Occipital lobe (tissue), 2 donors: Measurements from ENCODE around the gene URB2. TPM values are rescaled to one million over a fixed set of nuclear protein-coding genes. Genes with fewer than 3 reads are reported as not detected.
"Not testable (repeated sequence)": the region's sequence is repeated elsewhere in the genome, so short reads cannot be mapped to it uniquely, and the experiment has no call there.

ENCODE experiments used
- DNase-seq: peaks from one replicate; lab custom pipeline; 2025; lab: John Stamatoyannopoulos, UW
- total RNA-seq: library from RNA; depleted of rRNA; stranded (reverse); fragments of >200 nt; gene quantifications from one replicate; pipeline ENCODE4 v1.2.3, GENCODE V29; 2014

Gene URB2
- total RNA-seq, 1 donor from 2014 or later: 13.1 TPM

DNA sequence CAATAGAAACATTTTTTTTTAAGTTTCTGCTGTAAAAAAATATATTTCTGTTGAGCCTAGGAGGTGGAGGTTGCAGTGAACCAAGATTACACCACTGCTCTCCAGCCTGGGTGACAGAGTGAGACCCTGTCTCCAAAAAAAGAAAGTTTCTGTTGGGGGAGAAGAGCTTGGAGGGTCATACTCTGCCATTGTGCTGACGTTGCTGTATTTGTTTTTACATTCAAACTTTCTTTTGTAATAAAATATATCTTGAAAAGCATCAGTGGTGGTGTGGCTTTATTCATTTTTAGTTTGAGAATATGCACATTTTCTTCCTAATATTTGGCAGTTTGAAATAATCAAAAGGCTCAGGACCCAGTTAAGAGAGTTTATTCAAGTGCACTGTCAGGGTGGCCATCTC is 64.6 kb downstream of the URB2 start:
- DNase-seq: no peak

DNA sequence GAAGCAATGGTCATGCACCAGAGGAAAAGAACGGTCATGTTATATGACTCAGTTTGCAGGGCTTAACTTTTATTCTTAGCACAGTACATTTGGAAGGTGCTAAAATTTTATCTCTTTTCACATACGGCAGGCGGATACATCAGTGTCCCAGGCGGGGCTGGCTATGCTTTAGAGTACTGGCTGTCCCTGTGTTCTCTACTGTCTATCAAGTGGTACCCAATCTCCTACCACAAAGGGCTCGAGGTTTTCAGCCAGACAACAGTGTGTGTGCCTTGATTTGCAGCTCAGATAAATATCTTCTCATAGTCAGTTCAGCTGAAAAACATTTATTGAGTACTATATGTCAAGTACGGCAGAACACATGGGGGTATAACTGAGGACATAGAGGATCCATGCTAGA is 65.3 kb downstream of the URB2 start:
- no peak for DNase-seq

DNA sequence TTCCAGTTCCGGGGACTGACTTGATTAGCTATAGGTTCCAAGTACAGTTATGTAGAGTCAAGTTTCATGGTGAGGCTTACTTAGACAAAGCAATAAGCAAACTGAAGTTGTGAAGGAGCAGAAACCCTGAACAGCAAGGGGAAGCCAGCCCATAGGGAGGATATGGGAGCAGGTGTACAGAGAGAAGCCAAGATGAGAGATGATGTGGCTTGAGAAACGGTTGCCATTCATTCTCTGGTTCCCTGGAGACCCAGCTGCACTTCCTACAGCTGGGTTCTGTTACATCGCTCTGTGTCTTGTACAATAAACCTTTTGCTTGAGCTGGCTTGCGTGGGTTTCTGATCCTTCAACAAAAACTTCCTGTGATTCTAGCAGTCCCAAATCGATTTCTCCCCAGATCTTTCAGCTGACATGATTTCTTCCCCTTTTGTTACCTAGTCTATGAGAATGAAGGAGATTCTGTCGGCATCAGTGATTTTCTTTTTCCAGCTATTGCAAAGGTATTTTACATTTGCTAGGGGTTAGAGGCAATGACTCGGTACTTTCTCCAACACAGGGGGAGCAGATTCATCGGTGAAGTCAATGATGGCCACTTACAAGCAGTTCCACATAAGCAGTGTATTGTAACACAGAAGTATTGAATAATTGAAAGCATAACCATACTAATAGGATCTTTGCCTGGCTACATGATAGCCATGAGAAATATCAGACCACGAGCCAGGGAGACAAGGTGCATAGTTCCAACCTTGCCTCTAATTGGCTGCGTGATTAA is 67.3 kb downstream of the URB2 start:
- no peak for DNase-seq

DNA sequence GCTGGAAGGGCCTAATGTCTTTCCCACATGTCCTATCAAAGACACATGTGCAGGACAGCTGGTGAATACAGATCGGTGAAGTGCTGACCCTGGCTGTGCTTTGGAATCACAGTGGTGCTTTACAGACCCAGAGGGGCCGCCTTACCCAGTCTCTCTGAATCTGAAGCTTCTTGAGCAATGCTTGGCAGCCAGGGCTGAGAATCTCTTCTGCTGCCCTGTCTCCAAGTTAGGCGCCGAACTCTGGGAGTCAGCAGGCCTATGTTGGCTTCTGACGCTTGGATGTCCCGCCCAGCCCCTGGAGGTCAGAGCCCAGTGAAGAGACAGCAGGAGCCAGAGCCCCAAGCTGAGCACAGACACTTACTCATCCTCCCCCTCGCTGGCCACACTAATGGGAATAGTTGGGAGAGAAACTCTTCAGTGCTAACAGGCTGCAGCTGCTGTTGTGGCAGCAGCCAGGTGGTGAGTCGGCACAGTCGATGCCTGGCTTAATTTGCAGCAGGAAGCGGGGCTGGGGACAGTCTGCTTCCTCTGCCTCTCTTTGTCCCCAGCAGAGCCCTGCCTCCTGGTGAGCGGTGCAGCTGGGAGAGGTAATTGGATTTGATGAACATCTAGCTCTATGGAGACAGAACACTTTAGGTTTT is 68.1 kb downstream of the URB2 start:
- DNase-seq: peak; percentile 41

DNA sequence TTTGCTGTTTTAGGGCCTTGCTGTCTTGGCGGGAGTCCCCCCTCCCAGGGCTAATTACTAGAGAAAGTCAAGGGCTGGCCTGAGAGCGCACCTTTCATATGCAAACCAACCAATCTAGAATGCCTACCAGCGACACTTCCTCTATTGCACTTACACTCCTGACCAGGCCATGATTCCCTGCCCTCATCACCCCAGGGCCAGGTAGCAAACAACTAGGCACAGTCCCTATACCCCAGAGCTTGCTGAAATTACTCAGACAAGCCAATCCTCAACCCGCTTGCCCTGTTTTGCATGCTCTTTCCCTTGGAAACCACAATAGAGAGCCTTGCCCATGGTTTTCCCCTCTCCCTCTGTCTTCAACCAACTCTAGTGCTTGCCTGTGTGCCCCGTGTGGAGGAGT is 70.3 kb downstream of the URB2 start:
- DNase-seq: no peak

DNA sequence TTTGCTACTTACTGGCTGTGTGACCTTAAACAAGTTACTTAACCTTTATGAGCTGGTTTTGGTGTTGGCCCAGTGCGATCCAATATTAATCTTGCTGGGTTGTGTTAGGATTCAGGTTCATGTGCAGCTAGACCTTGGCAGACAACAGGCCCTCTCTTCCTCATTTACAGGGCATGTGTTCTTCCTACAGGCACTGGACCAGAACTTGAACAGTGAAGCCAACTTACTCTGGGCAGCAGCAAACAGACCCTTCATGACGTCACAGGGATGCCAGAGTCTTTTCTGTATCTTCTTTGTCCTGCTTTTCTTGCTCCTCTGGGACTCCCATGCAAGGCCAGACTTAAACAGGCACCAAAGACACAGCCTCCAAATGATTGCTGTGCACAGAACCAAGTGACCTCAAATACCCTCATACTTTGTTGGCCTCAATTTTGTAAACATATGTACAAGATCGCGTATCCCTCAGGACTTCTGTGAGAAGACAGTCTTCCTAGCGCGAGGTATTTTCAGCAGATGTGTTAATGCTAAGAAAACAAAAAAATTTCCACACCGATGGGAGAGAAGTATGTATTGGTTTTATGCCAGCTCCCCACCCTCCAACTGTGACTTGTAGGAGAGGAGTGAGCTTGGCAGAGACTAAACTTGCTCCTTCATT is 73.7 kb downstream of the URB2 start:
- DNase-seq: no peak

DNA sequence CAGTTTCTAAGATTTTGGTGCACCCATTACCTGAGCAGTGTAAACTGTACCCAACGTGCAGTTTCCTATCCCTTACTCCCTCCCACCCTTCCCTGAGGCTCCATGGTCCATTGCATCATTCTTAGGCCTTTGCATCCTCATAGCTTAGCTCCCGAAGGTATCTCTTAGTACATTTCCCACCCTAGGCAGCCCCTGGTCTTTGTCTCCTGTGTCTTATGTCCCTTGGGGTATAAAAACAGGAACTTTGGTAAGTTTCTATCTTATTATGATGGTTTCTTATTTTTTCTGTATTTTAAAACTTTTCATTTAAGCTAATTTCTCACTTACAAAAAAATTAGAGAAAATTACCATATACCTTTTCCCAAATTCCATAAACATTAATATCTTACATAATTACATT is 78.1 kb downstream of the URB2 start:
- DNase-seq: no peak

DNA sequence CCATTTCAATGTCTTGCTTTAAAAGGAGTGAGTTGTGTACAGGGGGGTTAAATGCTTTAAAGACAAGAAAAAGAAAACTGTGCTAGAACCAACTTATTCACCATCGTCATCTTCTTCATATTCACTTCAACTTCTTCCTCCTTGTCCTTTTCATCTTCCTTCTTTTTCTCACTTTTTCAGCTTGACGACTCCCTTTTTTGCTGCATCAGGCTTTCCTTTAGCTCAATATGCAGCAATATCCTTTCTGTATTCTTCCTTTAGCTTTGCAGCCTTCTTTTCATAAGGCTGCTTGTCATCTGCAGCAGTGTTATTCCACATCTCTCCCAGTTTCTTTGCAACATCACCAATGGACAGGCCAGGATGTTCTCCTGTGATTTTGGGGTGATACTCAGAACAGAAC is 79.1 kb downstream of the URB2 start:
- not testable (repeated sequence) for DNase-seq

DNA sequence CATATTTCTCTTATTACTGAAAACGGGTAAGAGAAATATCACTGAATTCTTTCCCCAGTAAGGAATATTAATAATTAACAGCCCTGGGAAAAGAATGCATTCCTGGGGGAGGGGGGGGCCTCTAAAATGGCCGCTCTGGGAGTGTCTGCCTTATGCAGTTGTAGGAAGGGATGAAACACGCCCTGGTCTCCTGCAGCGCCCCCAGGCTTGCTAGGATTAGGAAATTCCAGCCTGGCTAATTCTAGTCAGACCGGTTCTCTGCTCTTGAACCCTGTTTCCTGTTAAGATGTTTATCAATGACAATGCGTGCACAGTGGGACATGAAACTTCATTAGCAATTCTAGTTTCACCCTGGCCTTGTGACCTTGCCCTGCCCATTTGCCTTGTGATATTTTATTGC is 81.1 kb downstream of the URB2 start:
- DNase-seq: not testable (repeated sequence)

DNA sequence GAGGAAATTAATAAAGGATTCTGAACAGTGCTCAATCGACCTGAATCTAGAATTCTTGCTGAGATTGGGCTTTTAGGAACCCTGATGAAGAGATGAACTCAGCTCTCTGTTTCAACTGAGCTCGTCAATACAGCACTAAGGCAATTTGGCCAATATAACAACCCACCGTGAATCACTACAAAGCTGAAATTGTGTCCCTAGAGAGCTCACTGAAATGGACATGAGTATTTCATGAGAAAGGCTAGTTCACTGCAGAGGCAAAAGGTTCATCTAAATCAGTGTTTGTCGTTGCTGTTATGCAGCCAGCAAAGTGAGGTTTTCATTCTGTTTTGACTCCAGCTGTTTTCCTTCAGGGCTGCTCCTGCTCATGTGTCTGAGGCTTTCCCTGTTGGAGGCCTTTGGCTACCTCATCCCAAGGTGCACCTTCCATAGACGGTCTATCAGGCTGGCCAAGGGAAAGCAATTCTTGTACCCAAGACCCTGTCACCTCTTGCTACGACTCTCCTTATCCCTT is 83.5 kb downstream of the URB2 start:
- DNase-seq: no peak

Other genes with a start within 250 kb of the URB2 start
- gene ACTA1, start 192.2 kb upstream of the URB2 start, total RNA-seq: 1.7 TPM
- gene NUP133, start 117.9 kb upstream of the URB2 start, total RNA-seq: 63.9 TPM
- 17.3 TPM for gene ABCB10, start 67.5 kb upstream of the URB2 start, total RNA-seq
- gene TAF5L, start 125 bp upstream of the URB2 start, total RNA-seq: 28.2 TPM